Thyroid gland (tissue), 4 donors: ENCODE results near the gene EFCAB7. TPM values are rescaled to one million over a fixed set of nuclear protein-coding genes. Genes with fewer than 3 reads are reported as not detected.

Experiments
- DNase-seq, 2 donors: peaks; one replicate each; pipeline ENCODE4 v3.0.0-alpha.2; 2019
- H3K27ac ChIP-seq, 3 donors: fragments of 200-600 bp; sonication (generic); 1 replicate in 2 of 3; 2 replicates in 1 of 3; pipeline ENCODE4 v1.5.1; 2016 to 2019; ENCODE audit warnings: mild to moderate bottlenecking in 1 of 3, moderate library complexity in 1 of 3
- H3K27me3 ChIP-seq: fragments of 200-600 bp; sonication (generic); one replicate; pipeline ENCODE4 v1.5.1; 2019
- H3K36me3 ChIP-seq, 2 donors: fragments of 200-600 bp; sonication (generic); one replicate each; pipeline ENCODE4 v1.5.1; 2016 to 2019
- H3K4me1 ChIP-seq, 2 donors: fragments of 200-600 bp; sonication (generic); one replicate each; pipeline ENCODE4 v1.5.1; 2017 to 2019
- H3K4me3 ChIP-seq, 3 donors: fragments of 200-600 bp; sonication (generic); replicated peaks in 1 of 3; 1 replicate in 2 of 3; 2 replicates in 1 of 3; pipeline ENCODE4 v1.5.1; 2016; ENCODE audit warnings: mild to moderate bottlenecking in 1 of 3
- H3K9me3 ChIP-seq: fragments of 200-600 bp; sonication (generic); one replicate; pipeline ENCODE4 v1.5.1; 2017
- POLR2A ChIP-seq, 2 donors: fragments of 450-650 bp; IDR thresholded peaks; one replicate each; pipeline ENCODE4 v1.6.1; 2017; ENCODE audit warnings: antibody characterized with exemption in 2 of 2, mild to moderate bottlenecking in 2 of 2, moderate library complexity in 1 of 2
- WGBS, 2 donors: methylation state at CpG; one replicate each; pipeline ENCODE4 v1.1.5; 2017; 5-methylcytosine and 5-hydroxymethylcytosine counted together
- intact Hi-C: fragments of 100-400 bp; cut with DNase I; formaldehyde crosslinking; loops from one replicate; pipeline ENCODE4 v1.15.1; 2023
- total RNA-seq, 4 donors: library from RNA; depleted of rRNA; stranded (reverse); fragments of >200 nt; gene quantifications; one replicate each; pipeline ENCODE4 v1.2.3, GENCODE V29; 2016
- TF ChIP-seq, protein P1 (sequence below), 6 experiments: fragments of 200-600 bp in 3 of 6; fragments of 450-650 bp in 3 of 6; sonication (generic) in 3 of 6; IDR thresholded peaks; one replicate each; pipeline ENCODE4 v1.5.1; 2016 to 2019; ENCODE audit warnings: antibody characterized with exemption in 6 of 6, mild to moderate bottlenecking in 2 of 6, inconsistent platforms in 1 of 6, moderate library complexity in 1 of 6

Gene EFCAB7
- total RNA-seq, 4 donors from 2014 or later: 8.3 to 11.7 (median 10.0) TPM

DNA sequence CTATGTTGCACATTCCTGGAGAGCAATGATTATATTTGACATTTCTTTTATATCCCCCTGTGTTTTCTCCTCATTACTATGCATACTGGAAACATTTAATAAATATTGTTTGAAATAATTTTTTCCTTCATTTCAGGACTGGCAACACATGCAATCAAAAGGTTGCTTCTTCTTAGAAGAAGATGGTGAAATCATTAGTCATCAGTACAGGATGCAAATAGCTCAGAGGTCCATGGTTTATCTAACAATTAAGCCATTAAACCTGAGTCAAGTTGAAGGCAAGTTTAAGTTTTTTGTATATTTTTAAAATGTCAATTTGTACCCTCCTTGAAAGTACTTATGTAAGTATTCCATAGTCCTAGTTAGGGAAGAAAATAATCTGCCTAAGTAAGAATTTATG is 22.5 kb downstream of the EFCAB7 start:
- DNase-seq: no peak
- Histone ChIP-seq H3K4me1 (no peaks in the 10 kb centered on the region), H3K36me3 (peaks cover 0 to 8% of the 10 kb centered on the region in 2 donors), H3K4me3 (no peak overlapping the region), H3K27me3 (no peaks in the 10 kb centered on the region), H3K27ac (no peak overlapping the region), H3K9me3 (no peaks in the 10 kb centered on the region)
- intact Hi-C loops: no loop called here
- TF ChIP-seq, protein P1, sequence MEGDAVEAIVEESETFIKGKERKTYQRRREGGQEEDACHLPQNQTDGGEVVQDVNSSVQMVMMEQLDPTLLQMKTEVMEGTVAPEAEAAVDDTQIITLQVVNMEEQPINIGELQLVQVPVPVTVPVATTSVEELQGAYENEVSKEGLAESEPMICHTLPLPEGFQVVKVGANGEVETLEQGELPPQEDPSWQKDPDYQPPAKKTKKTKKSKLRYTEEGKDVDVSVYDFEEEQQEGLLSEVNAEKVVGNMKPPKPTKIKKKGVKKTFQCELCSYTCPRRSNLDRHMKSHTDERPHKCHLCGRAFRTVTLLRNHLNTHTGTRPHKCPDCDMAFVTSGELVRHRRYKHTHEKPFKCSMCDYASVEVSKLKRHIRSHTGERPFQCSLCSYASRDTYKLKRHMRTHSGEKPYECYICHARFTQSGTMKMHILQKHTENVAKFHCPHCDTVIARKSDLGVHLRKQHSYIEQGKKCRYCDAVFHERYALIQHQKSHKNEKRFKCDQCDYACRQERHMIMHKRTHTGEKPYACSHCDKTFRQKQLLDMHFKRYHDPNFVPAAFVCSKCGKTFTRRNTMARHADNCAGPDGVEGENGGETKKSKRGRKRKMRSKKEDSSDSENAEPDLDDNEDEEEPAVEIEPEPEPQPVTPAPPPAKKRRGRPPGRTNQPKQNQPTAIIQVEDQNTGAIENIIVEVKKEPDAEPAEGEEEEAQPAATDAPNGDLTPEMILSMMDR (IDR thresholded peaks at IDR 0.05): no peak
- TF ChIP-seq POLR2A (IDR thresholded peaks at IDR 0.05): no peak

DNA sequence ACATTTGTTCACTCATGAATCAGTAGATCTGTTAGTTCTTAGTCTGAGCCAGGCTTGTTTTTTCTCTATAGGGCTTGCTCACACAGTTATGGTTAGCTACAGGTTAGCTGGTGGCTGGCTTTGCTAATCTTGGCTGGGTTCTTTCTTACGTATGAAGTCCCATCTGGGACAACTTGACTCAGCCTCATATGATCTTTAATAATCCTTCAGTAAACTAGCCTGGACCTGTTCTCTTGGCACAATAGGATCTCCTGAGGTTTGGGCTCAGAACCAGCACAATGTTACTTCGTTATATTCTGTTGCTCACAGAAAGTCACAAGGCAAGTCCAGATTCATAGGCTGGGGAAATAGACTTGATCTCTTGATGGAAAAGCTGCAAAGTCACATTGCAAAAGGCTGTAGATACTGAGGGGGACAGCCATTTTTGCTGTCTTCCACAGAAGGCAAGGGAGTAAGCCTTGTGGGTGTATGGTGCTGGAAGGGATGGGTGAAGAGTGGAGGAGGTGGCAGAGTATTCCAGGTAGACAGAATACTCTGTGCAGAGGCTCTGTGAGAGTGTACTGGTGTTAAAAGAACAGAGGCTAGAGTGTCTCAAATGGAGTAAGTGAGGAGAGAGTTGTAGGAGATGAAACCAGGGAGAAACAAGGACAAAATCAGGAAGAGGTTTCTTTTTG is 24.4 kb downstream of the EFCAB7 start:
- intact Hi-C loops: no loop called here
- DNase-seq: no peak

DNA sequence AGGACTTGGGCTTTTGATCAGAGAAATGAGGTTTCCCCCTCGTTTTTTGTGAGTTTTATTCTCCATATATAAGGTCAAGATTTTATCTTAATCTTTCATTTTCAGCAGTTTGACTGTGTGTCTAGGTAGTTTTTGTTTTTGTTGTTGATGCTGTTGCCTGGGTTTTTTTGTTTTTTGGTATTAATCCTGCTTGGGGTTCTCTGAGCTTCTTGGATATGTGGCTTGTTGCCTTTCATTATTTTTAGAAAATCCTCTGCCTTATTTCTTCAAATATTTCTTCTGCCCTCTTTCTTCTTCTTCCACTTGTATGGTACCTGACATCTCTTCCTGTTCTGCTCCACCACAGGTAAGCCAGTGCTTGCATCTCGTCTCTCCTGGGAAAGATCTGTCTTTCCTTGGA is 25.0 kb downstream of the EFCAB7 start:
- Histone ChIP-seq H3K27ac (no peak overlapping the region), H3K9me3 (no peaks in the 10 kb centered on the region), H3K4me3 (no peak overlapping the region), H3K27me3 (no peaks in the 10 kb centered on the region), H3K36me3 (peaks cover 0 to 8% of the 10 kb centered on the region in 2 donors), H3K4me1 (no peaks in the 10 kb centered on the region)
- intact Hi-C loops: no loop called here
- no peak for TF ChIP-seq POLR2A (IDR thresholded peaks at IDR 0.05)
- TF ChIP-seq, protein P1 (IDR thresholded peaks at IDR 0.05): no peak
- WGBS, 2 donors: 91 to 95% methylated on average over 2 of the region's 2 CpGs
- no peak for DNase-seq

More for the DNA sequence above, 24.4 kb downstream of the EFCAB7 start:
- WGBS, 2 donors: 80 to 87% methylated on average over 2 of the region's 2 CpGs
- no peaks in the 10 kb centered on the region for H3K4me1 ChIP-seq
- TF ChIP-seq, protein P1 (IDR thresholded peaks at IDR 0.05): no peak
- no peak for TF ChIP-seq POLR2A (IDR thresholded peaks at IDR 0.05)
- H3K4me3 ChIP-seq: no peak overlapping the region
- H3K27ac ChIP-seq: no peak overlapping the region
- H3K27me3 ChIP-seq: no peaks in the 10 kb centered on the region
- peaks cover 0 to 8% of the 10 kb centered on the region in 2 donors for H3K36me3 ChIP-seq
- H3K9me3 ChIP-seq: no peaks in the 10 kb centered on the region

DNA sequence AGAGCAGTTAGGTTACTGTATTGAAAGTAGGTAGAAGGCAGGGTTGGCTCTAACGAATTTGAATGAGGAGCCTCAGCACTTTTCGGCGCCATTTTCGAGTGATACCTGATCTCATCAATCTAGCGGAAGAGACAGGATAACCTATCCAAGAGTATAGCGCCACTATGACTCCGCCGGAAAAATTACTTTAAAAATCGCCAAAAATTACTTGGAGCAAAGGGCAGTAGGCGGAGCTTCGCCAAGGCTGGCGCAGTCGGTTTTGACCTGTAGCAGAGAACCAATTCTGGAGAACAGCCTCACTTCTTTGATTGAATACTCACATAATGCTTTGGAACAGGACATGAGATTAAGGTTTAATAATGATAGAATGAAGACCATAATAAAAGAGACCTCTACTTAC is 25.6 kb downstream of the EFCAB7 start:
- 93 to 94% methylated on average over 13 of the region's 13 CpGs for WGBS, 2 donors
- Histone ChIP-seq H3K27ac (no peak overlapping the region), H3K4me1 (no peaks in the 10 kb centered on the region), H3K36me3 (peaks cover 0 to 8% of the 10 kb centered on the region in 2 donors), H3K27me3 (no peaks in the 10 kb centered on the region), H3K4me3 (no peak overlapping the region), H3K9me3 (no peaks in the 10 kb centered on the region)
- TF ChIP-seq POLR2A (IDR thresholded peaks at IDR 0.05): no peak
- TF ChIP-seq, protein P1 (IDR thresholded peaks at IDR 0.05): no peak
- intact Hi-C loops: no loop called here
- no peak for DNase-seq

DNA sequence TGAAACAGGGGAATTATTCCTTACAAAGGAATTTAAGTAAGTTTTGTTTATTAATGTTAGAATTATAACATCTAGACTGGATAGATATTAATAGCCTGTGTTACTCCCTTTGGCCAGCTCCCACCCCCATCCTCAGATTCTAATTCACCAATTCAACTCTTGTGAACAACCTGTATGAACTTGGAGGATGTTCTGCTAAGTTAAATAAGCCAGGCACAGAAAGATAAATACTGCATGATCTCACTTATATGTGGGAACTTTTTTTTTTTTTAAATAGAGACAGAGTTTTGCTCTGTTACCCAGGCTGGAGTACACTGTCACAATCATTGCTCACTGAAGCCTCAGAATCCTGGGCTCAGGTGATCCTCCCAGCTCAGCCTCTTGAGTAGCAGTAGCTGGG is 32.2 kb downstream of the EFCAB7 start:
- TF ChIP-seq, protein P1 (IDR thresholded peaks at IDR 0.05): no peak
- TF ChIP-seq POLR2A (IDR thresholded peaks at IDR 0.05): no peak
- no peaks in the 10 kb centered on the region for H3K4me1 ChIP-seq
- no peak overlapping the region for H3K4me3 ChIP-seq
- no peaks in the 10 kb centered on the region for H3K9me3 ChIP-seq
- no peak for DNase-seq
- no peaks in the 10 kb centered on the region for H3K27me3 ChIP-seq
- H3K27ac ChIP-seq: no peak overlapping the region
- intact Hi-C loops: no loop called here
- no peaks in the 10 kb centered on the region for H3K36me3 ChIP-seq
